ENCODE results near the gene CCT6A. TPM values are rescaled to one million over a fixed set of nuclear protein-coding genes. Genes with fewer than 3 reads are reported as not detected.
"Not testable (repeated sequence)": the region's sequence is repeated elsewhere in the genome, so short reads cannot be mapped to it uniquely, and the experiment has no call there.

The CCT6A gene
- total RNA-seq, 2 experiments from 2014 or later, result 231 to 239 TPM

DNA sequence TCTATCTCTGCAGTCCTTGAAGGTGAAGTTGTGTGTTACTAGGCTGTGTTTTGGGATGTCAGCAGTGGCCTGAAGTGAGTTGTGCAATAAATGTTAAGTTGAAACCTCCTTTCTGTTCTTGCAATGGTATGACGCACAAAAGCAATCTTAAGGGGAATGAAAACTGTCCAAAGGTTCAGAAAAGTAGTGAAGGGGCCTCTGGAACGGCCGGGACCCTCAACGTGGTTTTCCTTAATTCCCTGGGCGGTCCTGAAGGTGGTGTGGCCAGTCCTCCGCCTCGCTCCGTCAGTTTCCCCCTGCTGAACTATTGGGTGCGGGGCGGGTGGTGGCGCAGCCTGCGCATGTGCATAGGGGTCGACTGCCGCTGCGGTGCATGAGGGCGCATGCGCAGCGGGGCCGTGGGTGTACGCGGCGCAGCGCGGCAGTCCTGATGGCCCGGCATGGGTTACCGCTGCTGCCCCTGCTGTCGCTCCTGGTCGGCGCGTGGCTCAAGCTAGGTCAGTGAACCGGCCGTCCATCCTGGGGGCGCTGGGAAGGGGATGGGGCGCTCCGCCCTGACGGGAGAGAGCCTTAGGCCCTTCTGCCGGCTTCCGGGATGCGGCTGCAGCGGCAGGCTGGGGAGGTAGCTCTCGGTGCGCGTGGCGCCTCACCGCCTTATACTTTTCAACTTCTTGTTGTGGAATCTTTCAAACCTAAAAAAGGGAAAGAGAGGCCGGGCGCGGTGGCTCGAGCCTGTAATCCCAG lies 12.5 kb downstream of the CCT6A start, which contains the start of gene SUMF2:
Gene SUMF2 (plus strand): TSS at position 405 of the 744 bp plus-strand sequence. CDS start 26 bp downstream, at position 431.
- DNase-seq (peak; percentile 89), ATAC-seq (peak; percentile 93)
- Mint-ChIP-seq H3K4me3 (peak within 1 kb of the TSS; percentile 86), H3K27ac (peak within 1 kb of the TSS; percentile 95), H3K9me3 (no peaks in the 10 kb centered on the region), H3K36me3 (ENCODE audit: low read depth) (peaks cover 51% of the 10 kb centered on the region), H3K4me1 (ENCODE audit: low read depth) (peaks cover 40% of the 10 kb centered on the region), H3K27me3 (no peaks in the 10 kb centered on the region)
- intact Hi-C loops (cut with micrococcal nuclease), result loop anchor here (1.0 kb wide), 1 partner anchor 13 kb away; the partner anchor contains the start of genes CCT6A and PSPH
- TF ChIP-seq, protein P1, sequence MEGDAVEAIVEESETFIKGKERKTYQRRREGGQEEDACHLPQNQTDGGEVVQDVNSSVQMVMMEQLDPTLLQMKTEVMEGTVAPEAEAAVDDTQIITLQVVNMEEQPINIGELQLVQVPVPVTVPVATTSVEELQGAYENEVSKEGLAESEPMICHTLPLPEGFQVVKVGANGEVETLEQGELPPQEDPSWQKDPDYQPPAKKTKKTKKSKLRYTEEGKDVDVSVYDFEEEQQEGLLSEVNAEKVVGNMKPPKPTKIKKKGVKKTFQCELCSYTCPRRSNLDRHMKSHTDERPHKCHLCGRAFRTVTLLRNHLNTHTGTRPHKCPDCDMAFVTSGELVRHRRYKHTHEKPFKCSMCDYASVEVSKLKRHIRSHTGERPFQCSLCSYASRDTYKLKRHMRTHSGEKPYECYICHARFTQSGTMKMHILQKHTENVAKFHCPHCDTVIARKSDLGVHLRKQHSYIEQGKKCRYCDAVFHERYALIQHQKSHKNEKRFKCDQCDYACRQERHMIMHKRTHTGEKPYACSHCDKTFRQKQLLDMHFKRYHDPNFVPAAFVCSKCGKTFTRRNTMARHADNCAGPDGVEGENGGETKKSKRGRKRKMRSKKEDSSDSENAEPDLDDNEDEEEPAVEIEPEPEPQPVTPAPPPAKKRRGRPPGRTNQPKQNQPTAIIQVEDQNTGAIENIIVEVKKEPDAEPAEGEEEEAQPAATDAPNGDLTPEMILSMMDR (IDR thresholded peaks at IDR 0.05), result no peak
- CTCF ChIA-PET, result interaction anchor here (1.1 to 4.8 kb wide), 5 partner anchors 10 to 43 kb away, joined by 3 to 47 read pairs (median 5); partner anchors contain the start of genes CCT6A and PSPH
- POLR2A ChIA-PET, result interaction anchor here (0.6 to 2.3 kb wide), 8 partner anchors 8 to 48 kb away, joined by 3 to 18 read pairs (median 5); partner anchors contain the start of genes CCT6A and PSPH

DNA sequence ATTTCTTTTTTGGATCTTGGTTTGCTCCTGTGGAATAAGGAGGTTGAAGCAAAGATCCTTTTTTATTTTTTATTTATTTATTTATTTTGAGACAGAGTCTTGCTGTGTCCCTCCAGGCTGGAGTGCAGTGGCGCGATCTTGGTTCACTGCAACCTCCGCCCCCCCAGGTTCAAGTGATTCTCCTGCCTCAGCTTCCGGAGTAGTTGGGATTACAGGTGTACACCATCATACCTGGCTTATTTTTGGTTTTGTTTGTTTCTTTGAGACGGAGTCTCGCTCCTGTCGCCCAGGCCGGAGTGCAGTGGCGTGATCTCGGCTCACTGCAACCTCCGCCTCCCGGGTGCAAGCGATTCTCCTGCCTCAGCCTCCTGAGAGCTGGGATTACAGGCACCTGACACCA lies 14.8 kb downstream of the CCT6A start:
- H3K27me3 Mint-ChIP-seq; H3K27ac Mint-ChIP-seq; DNase-seq; H3K9me3 Mint-ChIP-seq; intact Hi-C loops (cut with micrococcal nuclease); H3K4me3 Mint-ChIP-seq; ATAC-seq: not testable (repeated sequence)
- Mint-ChIP-seq H3K4me1 (ENCODE audit: low read depth) (peaks cover 28% of the 10 kb centered on the region), H3K36me3 (ENCODE audit: low read depth) (peaks cover 45% of the 10 kb centered on the region)
- ChIA-PET POLR2A (interaction anchor here (1.2 kb wide), 2 partner anchors 21 to 26 kb away, joined by 3 read pairs; partner anchors contain the start of gene PHKG1), CTCF (interaction anchor here (4.8 kb wide), 1 partner anchor 8 kb away, joined by 47 read pairs; no protein-coding TSS in a partner anchor)

DNA sequence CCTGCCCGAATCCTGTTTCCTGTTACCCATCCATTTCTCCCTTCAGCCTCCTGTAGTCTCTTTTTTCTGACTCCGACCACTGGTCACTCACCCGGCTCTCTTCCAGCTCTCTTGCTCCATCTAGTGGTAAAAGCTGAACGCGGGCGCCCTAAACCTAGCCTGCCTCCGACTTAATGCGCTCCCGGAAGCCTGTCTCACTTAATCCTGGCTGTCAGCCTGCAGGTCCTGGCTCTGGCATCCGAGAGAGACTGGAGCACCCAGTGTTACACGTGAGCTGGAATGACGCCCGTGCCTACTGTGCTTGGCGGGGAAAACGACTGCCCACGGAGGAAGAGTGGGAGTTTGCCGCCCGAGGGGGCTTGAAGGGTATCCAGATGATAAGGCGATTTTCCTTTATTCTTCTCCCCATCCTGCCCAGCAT lies 22.8 kb downstream of the CCT6A start:
- Mint-ChIP-seq H3K27me3 (no peaks in the 10 kb centered on the region), H3K4me1 (ENCODE audit: low read depth) (peaks cover 8% of the 10 kb centered on the region), H3K36me3 (ENCODE audit: low read depth) (peaks cover 31% of the 10 kb centered on the region), H3K9me3 (no peaks in the 10 kb centered on the region), H3K4me3 (no peak overlapping the region), H3K27ac (peak overlapping the region; percentile 7)
- ATAC-seq (peak; percentile 85), DNase-seq (peak; percentile 69)
- intact Hi-C loops (cut with micrococcal nuclease), result loop anchor here (2.0 to 5.0 kb wide), 2 partner anchors 70 to 432 kb away; no protein-coding TSS in a partner anchor
- POLR2A ChIA-PET, result interaction anchor here (0.5 to 1.7 kb wide), 5 partner anchors 9 to 104 kb away, joined by 3 to 9 read pairs (median 4); no protein-coding TSS in a partner anchor
- CTCF ChIA-PET, result interaction anchor here (0.6 to 5.0 kb wide), 23 partner anchors 10 to 433 kb away, joined by 3 to 47 read pairs (median 5); partner anchors contain the start of genes CCT6A, CHCHD2, PSPH and SUMF2
- TF ChIP-seq, protein P1 (IDR thresholded peaks at IDR 0.05), result peak; percentile 75

DNA sequence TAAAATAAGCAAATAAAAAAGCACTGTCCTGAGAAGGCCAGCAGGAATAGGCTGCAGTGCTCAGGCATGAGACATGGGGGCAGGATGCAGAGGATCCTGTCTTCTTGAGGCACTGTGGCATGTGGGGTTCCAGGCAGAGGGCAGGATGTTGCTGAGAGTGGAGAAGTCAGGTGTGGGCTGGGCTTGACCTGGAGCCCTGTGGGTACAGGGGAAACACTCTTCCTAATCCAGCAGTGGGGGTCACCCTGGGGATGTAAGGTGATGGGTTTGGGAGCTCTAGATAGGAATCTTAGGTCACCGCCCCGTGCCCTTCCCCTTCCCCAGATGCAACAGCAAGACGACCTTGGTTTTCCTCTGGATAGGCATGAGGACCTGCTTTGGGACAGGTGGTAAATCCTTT lies 26.1 kb downstream of the CCT6A start:
- Mint-ChIP-seq H3K4me3 (no peak overlapping the region), H3K4me1 (ENCODE audit: low read depth) (peaks cover 8% of the 10 kb centered on the region), H3K36me3 (ENCODE audit: low read depth) (peaks cover 32% of the 10 kb centered on the region), H3K27ac (no peak overlapping the region), H3K27me3 (no peaks in the 10 kb centered on the region), H3K9me3 (no peaks in the 10 kb centered on the region)
- intact Hi-C loops (cut with micrococcal nuclease), result no loop called here
- POLR2A ChIA-PET, result interaction anchor here (1.2 to 1.6 kb wide), 3 partner anchors 9 to 13 kb away, joined by 3 to 7 read pairs (median 5); partner anchors contain the start of gene SUMF2
- ATAC-seq, result no peak
- TF ChIP-seq, protein P1 (IDR thresholded peaks at IDR 0.05), result no peak
- CTCF ChIA-PET, result no interaction called here
- no peak for DNase-seq

DNA sequence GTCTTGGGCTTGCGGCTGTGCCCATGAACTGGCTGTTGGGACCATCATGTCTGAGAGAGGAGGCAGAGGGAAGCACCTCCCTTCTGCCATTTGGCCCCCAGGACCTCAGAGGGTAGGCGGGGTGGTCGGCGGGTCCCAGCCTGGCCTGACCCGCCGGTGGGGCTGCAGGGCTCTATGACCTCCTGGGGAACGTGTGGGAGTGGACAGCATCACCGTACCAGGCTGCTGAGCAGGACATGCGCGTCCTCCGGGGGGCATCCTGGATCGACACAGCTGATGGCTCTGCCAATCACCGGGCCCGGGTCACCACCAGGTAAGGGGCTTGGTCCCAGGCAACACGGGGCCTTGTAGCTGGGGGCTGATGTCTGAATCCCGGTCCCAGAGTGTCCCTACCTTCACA lies 26.6 kb downstream of the CCT6A start:
- POLR2A ChIA-PET, result interaction anchor here (1.2 to 1.6 kb wide), 2 partner anchors 9 to 14 kb away, joined by 5 to 7 read pairs; partner anchors contain the start of gene SUMF2
- CTCF ChIA-PET, result no interaction called here

More for the DNA sequence above, 26.6 kb downstream of the CCT6A start:
- no peaks in the 10 kb centered on the region for H3K27me3 Mint-ChIP-seq
- intact Hi-C loops (cut with micrococcal nuclease), result no loop called here
- no peak overlapping the region for H3K27ac Mint-ChIP-seq
- ATAC-seq (no peak), DNase-seq (no peak)
- TF ChIP-seq, protein P1 (IDR thresholded peaks at IDR 0.05), result no peak
- no peaks in the 10 kb centered on the region for H3K9me3 Mint-ChIP-seq
- no peak overlapping the region for H3K4me3 Mint-ChIP-seq
- H3K4me1 Mint-ChIP-seq (ENCODE audit: low read depth), result peaks cover 6% of the 10 kb centered on the region
- H3K36me3 Mint-ChIP-seq (ENCODE audit: low read depth), result peaks cover 28% of the 10 kb centered on the region
